IPS-20b (cell line): ENCODE results near the gene TRIM60.
"Not testable (repeated sequence)": the region's sequence is repeated elsewhere in the genome, so short reads cannot be mapped to it uniquely, and the experiment has no call there.

Source experiments
- H3K27ac ChIP-seq: one replicate; pipeline ENCODE4 v1.5.1; 2013; ENCODE audit warnings: low read length
- H3K27me3 ChIP-seq: 2 replicates; pipeline ENCODE4 v1.6.1; 2013; ENCODE audit warnings: mild to moderate bottlenecking, low read length, inconsistent platforms; ENCODE audit not compliant: insufficient read depth
- H3K36me3 ChIP-seq: 2 replicates; pipeline ENCODE4 v1.6.1; 2013; ENCODE audit warnings: low read depth, mild to moderate bottlenecking, inconsistent platforms, low read length, moderate library complexity; ENCODE audit not compliant: insufficient read depth
- H3K4me1 ChIP-seq: 2 replicates; pipeline ENCODE4 v1.6.1; 2013; ENCODE audit warnings: mild to moderate bottlenecking, control low read depth, inconsistent platforms, low read length, moderate library complexity; ENCODE audit not compliant: insufficient read depth
- H3K4me3 ChIP-seq: 2 replicates; pipeline ENCODE4 v1.5.1; 2013; ENCODE audit warnings: mild to moderate bottlenecking, low read length, inconsistent platforms
- H3K9ac ChIP-seq: 2 replicates; pipeline ENCODE4 v1.6.1; 2013; ENCODE audit warnings: low read depth, mild to moderate bottlenecking, inconsistent platforms, low read length, moderate library complexity
- H3K9me3 ChIP-seq: 2 replicates; pipeline ENCODE4 v1.6.1; 2013; ENCODE audit warnings: mild to moderate bottlenecking, low read depth, low read length, inconsistent platforms; ENCODE audit not compliant: insufficient read depth

Gene TRIM60

DNA sequence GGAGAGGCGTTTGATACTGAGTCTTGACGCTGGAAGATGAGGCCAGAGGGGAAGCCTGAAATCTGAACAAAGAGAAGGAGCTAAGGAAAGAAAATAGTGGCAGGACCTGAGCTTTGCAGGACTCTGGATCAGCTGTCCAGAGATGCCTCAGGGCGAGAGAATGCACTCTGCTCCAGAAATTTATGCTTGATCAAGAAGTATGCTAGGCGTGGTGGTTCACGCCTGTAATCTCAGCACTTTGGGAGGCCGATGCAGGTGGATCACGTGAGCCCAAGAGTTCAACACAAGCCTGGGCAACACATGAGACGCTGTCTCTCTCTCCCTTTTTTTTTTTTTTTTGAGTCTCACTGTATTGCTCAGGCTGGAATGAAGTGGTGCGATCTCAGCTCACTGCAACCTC, 23.8 kb downstream of the TRIM60 start:
- Histone ChIP-seq H3K27ac (no peak overlapping the region), H3K36me3 (no peaks in the 10 kb centered on the region), H3K27me3 (no peaks in the 10 kb centered on the region), H3K4me3 (no peak overlapping the region), H3K4me1 (no peaks in the 10 kb centered on the region), H3K9ac (no peak overlapping the region), H3K9me3 (no peaks in the 10 kb centered on the region)

DNA sequence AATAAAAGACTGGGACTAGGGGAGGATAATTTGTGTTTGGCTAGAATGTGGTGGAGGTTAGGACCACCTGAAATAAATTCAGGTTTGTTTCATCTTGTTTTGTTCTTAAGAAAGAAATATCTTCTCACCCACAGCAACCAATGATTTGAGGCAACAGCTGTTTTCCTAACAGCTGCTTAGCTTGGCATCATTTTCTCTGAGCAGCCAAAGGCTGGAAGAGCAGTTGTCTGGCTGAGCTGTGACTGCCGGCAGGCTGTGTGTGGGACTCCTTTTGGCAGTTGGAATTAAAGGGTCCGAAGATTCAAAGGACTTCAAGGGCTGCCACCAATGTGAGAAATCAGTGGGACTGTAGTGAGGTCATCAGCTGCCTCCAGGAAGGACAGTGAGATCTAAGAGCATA, 26.9 kb downstream of the TRIM60 start:
- H3K36me3 ChIP-seq = no peaks in the 10 kb centered on the region
- no peaks in the 10 kb centered on the region for H3K9me3 ChIP-seq
- H3K27me3 ChIP-seq = no peaks in the 10 kb centered on the region
- H3K4me3 ChIP-seq = no peak overlapping the region
- no peak overlapping the region for H3K9ac ChIP-seq
- H3K27ac ChIP-seq = no peak overlapping the region
- H3K4me1 ChIP-seq = no peaks in the 10 kb centered on the region

DNA sequence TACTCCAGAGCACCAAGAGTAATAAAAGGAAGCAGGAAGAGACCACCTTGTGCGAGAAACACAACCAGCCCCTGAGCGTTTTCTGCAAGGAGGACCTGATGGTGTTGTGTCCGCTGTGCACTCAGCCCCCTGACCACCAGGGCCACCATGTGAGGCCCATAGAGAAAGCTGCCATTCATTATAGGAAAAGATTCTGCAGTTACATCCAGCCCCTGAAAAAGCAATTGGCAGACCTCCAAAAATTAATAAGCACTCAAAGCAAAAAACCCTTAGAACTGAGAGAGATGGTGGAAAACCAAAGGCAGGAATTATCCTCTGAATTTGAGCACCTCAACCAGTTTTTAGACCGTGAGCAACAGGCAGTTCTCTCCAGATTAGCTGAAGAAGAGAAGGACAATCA, 27.6 kb downstream of the TRIM60 start:
- Histone ChIP-seq H3K27me3 (no peaks in the 10 kb centered on the region), H3K9ac (no peak overlapping the region), H3K27ac (no peak overlapping the region), H3K4me3 (no peak overlapping the region), H3K4me1 (no peaks in the 10 kb centered on the region), H3K9me3 (no peaks in the 10 kb centered on the region), H3K36me3 (no peaks in the 10 kb centered on the region)

- Histone ChIP-seq H3K27me3 (no peaks in the 10 kb centered on the region), H3K27ac (no peak overlapping the region), H3K4me3 (no peak overlapping the region), H3K9me3 (no peaks in the 10 kb centered on the region), H3K36me3 (no peaks in the 10 kb centered on the region), H3K4me1 (no peaks in the 10 kb centered on the region), H3K9ac (no peak overlapping the region)
Measured at GRCh38 chr4:165060938-165061337, 29.1 kb downstream of the TRIM60 start.

DNA sequence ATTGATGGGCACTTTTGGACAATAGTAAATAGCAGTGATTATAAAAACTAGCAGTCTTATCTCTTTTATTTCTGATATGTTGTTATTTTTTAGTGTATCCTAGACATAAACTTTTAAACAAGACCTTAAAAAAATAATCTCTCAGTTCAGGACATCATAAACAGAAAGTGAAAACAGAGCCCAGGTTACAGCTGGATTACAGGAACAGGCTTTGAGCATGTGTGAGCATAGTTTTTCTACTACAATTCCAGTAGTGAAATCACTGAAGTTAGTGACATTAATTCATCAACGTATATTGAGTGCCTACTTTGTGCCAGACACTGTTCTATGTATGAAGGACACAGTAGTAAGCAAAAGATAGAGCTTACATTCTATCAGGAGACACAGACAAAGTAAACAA, 38.8 kb downstream of the TRIM60 start:
- Histone ChIP-seq H3K4me1 (no peaks in the 10 kb centered on the region), H3K4me3 (no peak overlapping the region), H3K9me3 (no peaks in the 10 kb centered on the region), H3K27ac (no peak overlapping the region), H3K9ac (no peak overlapping the region), H3K36me3 (no peaks in the 10 kb centered on the region), H3K27me3 (no peaks in the 10 kb centered on the region)

DNA sequence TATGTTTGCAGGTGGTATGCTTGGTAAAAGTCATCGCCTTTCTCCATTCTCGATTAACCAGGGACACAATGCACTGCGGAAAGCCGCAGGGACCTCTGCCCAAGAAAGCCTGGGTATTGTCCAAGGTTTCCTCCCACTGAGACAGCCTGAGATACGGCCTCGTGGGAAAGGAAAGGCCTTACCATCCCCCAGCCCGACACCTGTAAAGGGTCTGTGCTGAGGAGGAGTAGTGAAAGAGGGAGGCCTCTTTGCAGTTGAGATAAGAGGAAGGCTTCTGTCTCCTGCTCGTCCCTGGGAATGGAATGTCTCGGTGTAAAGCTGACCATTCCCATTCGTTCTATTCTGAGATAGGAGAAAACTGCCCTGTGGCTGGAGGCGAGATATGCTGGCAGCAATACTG, 41.5 kb downstream of the TRIM60 start:
- H3K9me3 ChIP-seq, H3K27me3 ChIP-seq, H3K9ac ChIP-seq, H3K27ac ChIP-seq, H3K36me3 ChIP-seq, H3K4me3 ChIP-seq, H3K4me1 ChIP-seq: not testable (repeated sequence)

DNA sequence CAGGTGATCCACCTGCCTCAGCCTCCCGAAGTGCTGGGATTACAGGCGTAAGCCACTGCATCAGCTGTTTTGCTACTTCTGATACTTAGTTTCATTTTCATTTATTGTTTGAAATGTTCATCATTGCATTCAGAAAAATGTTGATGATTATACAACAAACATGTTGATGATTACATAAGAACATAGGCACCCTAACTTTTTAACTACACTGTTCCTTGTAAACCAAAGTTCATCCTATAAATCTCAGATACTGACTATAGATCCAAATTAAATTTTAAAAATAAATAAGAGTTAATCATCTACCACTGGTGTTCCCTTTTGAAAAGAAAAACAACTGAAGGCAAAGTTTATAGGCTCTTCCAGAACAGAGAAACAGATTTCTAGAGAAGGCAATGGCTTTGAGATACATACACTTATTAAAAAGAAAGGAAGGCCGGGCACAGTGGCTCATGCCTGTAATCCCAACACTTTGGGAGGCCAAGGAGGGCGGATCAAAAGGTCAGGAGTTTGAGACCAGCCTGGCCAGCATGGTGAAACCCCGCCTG, 45.3 kb downstream of the TRIM60 start:
- Histone ChIP-seq H3K27ac (no peak overlapping the region), H3K9me3 (no peaks in the 10 kb centered on the region), H3K9ac (no peak overlapping the region)

GRCh38 chr4:165079476-165079875, 47.7 kb downstream of the TRIM60 start:
- H3K27me3 ChIP-seq = no peaks in the 10 kb centered on the region
- H3K36me3 ChIP-seq = peaks cover 15% of the 10 kb centered on the region
- H3K4me1 ChIP-seq = no peaks in the 10 kb centered on the region
- no peak overlapping the region for H3K27ac ChIP-seq
- no peak overlapping the region for H3K9ac ChIP-seq
- no peaks in the 10 kb centered on the region for H3K9me3 ChIP-seq
- no peak overlapping the region for H3K4me3 ChIP-seq

More for the DNA sequence above, 45.3 kb downstream of the TRIM60 start:
- no peak overlapping the region for H3K4me3 ChIP-seq
- H3K27me3 ChIP-seq = no peaks in the 10 kb centered on the region
- no peaks in the 10 kb centered on the region for H3K4me1 ChIP-seq
- peaks cover 15% of the 10 kb centered on the region for H3K36me3 ChIP-seq

DNA sequence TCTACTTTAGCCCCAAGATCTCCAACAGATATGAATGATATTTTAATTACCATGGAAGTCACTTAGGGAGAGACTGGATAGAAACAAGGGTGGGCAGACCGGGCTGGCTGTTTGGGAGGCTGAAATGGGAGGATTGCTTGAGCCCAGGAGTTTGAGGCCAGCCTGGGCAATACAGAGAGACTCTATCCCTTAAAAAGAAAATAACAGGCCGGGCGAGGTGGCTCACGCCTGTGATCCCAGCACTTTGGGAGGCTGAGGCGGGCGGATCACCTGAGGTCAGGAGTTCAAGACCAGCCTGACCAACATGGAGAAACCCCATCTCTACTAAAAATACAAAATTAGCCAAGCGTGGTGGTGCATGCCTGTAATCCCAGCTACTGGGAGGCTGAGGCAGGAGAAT, 53.0 kb downstream of the TRIM60 start:
- H3K9ac ChIP-seq, H3K9me3 ChIP-seq, H3K27me3 ChIP-seq, H3K4me1 ChIP-seq, H3K4me3 ChIP-seq, H3K27ac ChIP-seq: not testable (repeated sequence)
- H3K36me3 ChIP-seq = peaks cover 34% of the 10 kb centered on the region

DNA sequence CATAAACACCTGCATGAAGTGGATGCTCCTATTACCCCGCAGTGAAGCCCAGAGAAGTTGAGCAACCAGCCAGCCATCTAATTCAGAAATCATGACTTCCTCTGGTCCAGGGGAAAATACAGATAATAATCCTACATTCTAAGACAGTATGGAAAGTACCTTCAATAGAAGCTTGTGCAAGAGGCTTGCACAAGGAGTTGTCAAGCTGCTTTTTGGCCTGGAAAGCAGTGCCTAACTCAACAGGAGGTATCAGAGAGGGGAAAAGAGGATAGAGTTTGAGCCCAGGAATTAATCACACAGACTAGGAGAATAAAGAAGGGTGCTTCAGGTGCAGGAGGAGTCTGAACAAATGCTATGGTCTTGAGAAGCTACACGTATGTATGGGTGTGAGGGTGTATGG, 54.1 kb downstream of the TRIM60 start:
- no peaks in the 10 kb centered on the region for H3K27me3 ChIP-seq
- peaks cover 34% of the 10 kb centered on the region for H3K36me3 ChIP-seq

GRCh38 chr4:165088366-165088765, 56.6 kb downstream of the TRIM60 start:
- Histone ChIP-seq H3K36me3 (peaks cover 34% of the 10 kb centered on the region), H3K27me3 (no peaks in the 10 kb centered on the region), H3K27ac (no peak overlapping the region), H3K4me1 (no peaks in the 10 kb centered on the region), H3K9me3 (no peaks in the 10 kb centered on the region), H3K9ac (no peak overlapping the region), H3K4me3 (no peak overlapping the region)

More for the DNA sequence above, 54.1 kb downstream of the TRIM60 start:
- Histone ChIP-seq H3K9me3 (no peaks in the 10 kb centered on the region), H3K9ac (no peak overlapping the region), H3K4me3 (no peak overlapping the region), H3K4me1 (no peaks in the 10 kb centered on the region), H3K27ac (no peak overlapping the region)
